Neural crest cell (in vitro differentiated cells): ENCODE results near the gene PTPN6. TPM values are rescaled to one million over a fixed set of nuclear protein-coding genes. Genes with fewer than 3 reads are reported as not detected.

Experiments used
- DNase-seq: peaks from one replicate; pipeline ENCODE4 v3.0.0; 2021; ENCODE audit warnings: low read depth, mixed read lengths, low spot score
- H3K27ac Mint-ChIP-seq: one replicate; pipeline ENCODE4 v1.8.0; 2021; ENCODE audit warnings: mild to moderate bottlenecking, mixed read lengths; ENCODE audit not compliant: unreplicated experiment
- H3K27me3 Mint-ChIP-seq: 2 replicates; pipeline ENCODE4 v1.8.0; 2021; ENCODE audit warnings: low read depth, mild to moderate bottlenecking, mixed read lengths
- H3K36me3 Mint-ChIP-seq: 2 replicates; pipeline ENCODE4 v1.8.0; 2021; ENCODE audit warnings: low read depth, mild to moderate bottlenecking, mixed read lengths
- H3K4me1 Mint-ChIP-seq: 2 replicates; pipeline ENCODE4 v1.8.0; 2021; ENCODE audit warnings: mixed read lengths
- H3K4me3 Mint-ChIP-seq: one replicate; pipeline ENCODE4 v1.8.0; 2021; ENCODE audit warnings: mild to moderate bottlenecking, mixed read lengths
- H3K9me3 Mint-ChIP-seq: 2 replicates; pipeline ENCODE4 v1.8.0; 2021; ENCODE audit warnings: mixed read lengths
- total RNA-seq: library from RNA; stranded (reverse); gene quantifications from 2 replicates; pipeline ENCODE4 v1.2.1, GENCODE V29; 2021
- TF ChIP-seq, protein P1 (sequence below): fragments of 200-600 bp; sonication (generic); conservative IDR thresholded peaks from 2 replicates; pipeline ENCODE4 v1.5.0; 2021; ENCODE audit warnings: antibody characterized with exemption, mild to moderate bottlenecking

The PTPN6 gene
- total RNA-seq, 1 donor from 2014 or later, result 1.1 TPM

DNA sequence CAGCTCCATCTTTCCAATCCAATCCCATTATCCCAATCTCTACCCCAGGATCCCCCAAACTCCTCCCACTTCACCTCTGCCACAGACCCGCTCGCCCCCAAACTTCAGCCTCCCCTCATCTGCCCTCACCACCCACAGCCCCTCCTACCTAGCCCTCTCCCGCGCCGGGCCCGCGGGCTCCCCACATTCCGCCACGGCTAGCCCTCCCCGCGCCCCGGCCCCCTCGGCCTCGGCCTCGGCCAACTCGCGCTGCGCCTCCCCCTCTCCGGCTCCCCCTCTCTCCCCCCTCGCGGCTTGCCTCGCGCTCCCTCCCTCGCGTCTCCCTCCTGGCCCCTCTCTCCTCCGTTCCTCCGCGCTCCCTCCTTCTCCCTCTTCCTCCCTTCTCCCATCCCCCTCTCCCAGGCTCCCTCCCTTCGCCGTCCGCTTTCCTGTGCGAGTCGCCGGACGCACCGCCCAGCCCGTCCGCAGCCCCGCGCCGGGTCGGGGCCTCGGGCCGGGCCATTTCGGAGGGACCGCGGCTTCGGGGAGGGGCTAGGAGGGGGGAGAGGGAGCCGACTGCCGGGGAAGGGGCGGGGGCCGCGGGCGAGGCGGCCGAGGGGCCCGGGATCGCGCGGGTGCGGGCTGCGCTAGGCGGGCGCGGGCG lies 23.7 kb upstream of the PTPN6 start, which contains the start of gene ATN1:
ATN1 (plus strand) TSS at position 581 of the 643 bp plus-strand sequence. CDS start 6,043 bp downstream, outside the sequence.
- TF ChIP-seq, protein P1, sequence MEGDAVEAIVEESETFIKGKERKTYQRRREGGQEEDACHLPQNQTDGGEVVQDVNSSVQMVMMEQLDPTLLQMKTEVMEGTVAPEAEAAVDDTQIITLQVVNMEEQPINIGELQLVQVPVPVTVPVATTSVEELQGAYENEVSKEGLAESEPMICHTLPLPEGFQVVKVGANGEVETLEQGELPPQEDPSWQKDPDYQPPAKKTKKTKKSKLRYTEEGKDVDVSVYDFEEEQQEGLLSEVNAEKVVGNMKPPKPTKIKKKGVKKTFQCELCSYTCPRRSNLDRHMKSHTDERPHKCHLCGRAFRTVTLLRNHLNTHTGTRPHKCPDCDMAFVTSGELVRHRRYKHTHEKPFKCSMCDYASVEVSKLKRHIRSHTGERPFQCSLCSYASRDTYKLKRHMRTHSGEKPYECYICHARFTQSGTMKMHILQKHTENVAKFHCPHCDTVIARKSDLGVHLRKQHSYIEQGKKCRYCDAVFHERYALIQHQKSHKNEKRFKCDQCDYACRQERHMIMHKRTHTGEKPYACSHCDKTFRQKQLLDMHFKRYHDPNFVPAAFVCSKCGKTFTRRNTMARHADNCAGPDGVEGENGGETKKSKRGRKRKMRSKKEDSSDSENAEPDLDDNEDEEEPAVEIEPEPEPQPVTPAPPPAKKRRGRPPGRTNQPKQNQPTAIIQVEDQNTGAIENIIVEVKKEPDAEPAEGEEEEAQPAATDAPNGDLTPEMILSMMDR, result no peak
- H3K27me3 Mint-ChIP-seq, result no peaks in the 10 kb centered on the region
- peak within 1 kb of the TSS; percentile 98 for H3K4me3 Mint-ChIP-seq
- peak within 1 kb of the TSS; percentile 98 for H3K27ac Mint-ChIP-seq
- peak; percentile 57 for DNase-seq
- H3K4me1 Mint-ChIP-seq, result peaks cover 76% of the 10 kb centered on the region
- peaks cover 3% of the 10 kb centered on the region for H3K36me3 Mint-ChIP-seq
- no peaks in the 10 kb centered on the region for H3K9me3 Mint-ChIP-seq

DNA sequence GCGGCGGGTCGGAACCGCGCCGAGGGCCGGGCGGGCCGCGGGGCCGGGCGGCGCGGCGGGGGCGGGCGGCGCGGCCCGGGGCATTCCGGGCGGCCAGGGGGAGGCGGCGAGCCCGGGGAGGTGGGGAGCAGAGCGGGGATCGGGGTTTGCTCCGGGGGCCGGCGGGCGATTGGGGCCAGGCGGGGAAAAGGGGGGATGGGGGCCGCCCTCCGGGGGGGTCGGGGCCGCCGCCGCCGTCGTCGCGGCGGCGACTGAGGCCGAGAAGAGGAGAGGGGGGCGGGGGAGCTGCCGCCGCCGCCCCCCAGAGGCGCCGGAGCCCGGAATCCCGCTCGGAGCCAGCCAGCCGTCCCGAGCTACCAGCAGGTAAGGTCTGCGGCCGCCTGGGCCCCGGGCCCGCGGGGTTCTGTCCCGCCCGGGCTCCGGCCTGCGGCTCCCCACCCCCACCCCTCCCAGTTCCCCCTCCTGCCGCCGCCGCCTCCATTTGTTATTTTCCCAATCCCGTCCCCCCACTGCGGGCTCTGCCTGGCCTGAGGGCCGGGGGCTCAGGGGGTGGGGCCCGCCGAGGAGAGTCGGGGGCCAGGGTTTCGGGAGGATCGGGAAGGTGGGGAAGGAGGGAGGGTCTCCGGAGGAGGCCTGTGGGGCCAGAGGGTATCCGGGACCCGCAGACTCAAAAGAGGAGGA lies 23.0 kb upstream of the PTPN6 start:
- Mint-ChIP-seq H3K4me3 (peak overlapping the region; percentile 98), H3K4me1 (peaks cover 76% of the 10 kb centered on the region), H3K9me3 (no peaks in the 10 kb centered on the region), H3K36me3 (peaks cover 3% of the 10 kb centered on the region), H3K27ac (peak overlapping the region; percentile 98), H3K27me3 (no peaks in the 10 kb centered on the region)
- TF ChIP-seq, protein P1, result no peak
- no peak for DNase-seq

DNA sequence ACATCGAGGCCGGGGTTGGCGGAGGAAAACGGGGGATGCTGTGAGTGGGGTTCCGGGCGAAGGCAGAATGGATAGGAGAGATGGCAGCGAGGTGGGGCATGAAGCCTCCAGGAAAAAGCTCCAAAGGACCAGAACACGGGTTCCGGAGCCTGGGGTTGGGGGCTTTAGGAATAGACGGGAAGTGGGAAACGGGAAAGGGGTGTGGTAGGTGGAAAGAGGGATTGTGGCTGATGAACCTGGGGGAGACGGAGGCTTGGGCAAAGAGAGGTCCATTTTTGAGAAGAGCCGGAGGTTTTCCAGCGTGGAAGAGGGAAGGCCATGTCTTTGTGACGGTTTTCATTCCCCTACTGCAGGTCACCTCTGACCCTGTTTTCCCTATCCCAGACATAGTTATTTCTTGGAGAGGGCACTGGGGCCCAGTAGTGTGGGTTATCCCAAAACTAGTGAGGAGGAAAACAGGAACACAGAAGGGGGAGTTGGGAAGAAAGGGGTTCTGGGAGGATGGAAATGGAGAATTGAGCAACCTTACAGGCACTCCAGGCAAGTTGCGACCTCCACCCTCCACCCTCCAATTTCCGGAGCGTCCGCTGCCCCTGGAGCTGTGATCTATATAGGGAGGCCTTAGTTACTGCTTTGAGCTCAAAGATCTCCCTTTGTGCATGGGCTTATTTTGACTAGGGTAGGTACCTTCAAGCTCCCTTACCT lies 22.3 kb upstream of the PTPN6 start:
- no peak for DNase-seq
- Mint-ChIP-seq H3K27ac (peak overlapping the region; percentile 98), H3K9me3 (no peaks in the 10 kb centered on the region), H3K4me1 (peaks cover 70% of the 10 kb centered on the region), H3K4me3 (peak overlapping the region; percentile 98), H3K36me3 (peaks cover 5% of the 10 kb centered on the region), H3K27me3 (no peaks in the 10 kb centered on the region)
- TF ChIP-seq, protein P1, result no peak

DNA sequence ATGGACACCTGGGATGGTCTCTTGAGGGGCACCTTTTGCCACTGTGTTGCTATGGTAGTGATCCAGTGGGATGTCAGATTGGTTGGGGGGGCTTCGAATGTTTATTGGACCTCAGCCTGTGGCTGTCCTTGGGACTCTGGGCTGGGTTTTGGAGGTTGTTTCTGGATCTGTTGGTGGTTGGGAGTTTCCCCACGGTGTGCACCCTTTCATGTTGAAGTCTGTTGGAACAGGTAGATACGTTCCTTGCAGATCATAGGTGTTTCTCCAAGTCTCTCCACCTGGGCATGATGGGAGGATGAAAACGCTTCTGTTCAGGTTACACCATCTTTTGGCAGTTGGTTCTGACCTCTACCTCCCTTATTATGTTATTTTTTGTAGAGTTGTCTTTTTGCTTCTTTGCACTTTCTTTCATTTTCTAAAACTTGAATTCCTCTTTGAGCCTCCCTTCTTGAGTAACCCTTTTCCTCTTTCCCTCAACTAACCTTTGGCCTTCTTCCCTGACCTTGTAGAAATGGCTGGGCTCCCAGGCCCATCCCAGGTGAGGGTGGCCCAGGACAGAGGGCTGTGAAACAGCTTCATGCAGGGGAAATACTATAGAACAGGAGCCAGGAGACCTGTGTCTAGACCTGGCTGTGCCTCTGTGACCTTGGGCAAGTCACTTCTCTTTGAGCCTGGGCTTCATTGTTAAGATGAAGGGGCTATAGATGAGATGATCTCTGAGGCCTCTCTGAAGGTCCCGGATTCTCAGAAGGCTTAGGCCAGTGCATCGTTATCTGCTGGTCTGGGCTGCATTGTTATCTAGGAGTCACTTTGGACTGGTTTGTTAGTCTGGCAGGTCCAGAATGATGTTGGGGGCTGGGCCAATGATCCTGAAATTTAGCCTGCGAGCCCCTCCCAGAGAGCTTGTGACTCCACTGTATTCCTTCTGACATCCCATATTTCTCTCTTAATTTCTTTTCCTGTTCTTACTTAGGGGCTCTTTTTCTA lies 21.4 kb upstream of the PTPN6 start:
- DNase-seq, result no peak
- H3K4me3 Mint-ChIP-seq, result peak overlapping the region; percentile 98
- no peak overlapping the region for H3K27ac Mint-ChIP-seq
- H3K4me1 Mint-ChIP-seq, result peaks cover 61% of the 10 kb centered on the region
- TF ChIP-seq, protein P1, result no peak
- no peaks in the 10 kb centered on the region for H3K9me3 Mint-ChIP-seq
- H3K36me3 Mint-ChIP-seq, result peaks cover 6% of the 10 kb centered on the region
- no peaks in the 10 kb centered on the region for H3K27me3 Mint-ChIP-seq

- no peak for DNase-seq
- peaks cover 13% of the 10 kb centered on the region for H3K36me3 Mint-ChIP-seq
- TF ChIP-seq, protein P1, result no peak
- H3K9me3 Mint-ChIP-seq, result no peaks in the 10 kb centered on the region
- H3K27me3 Mint-ChIP-seq, result peaks cover 4% of the 10 kb centered on the region
- peaks cover 47% of the 10 kb centered on the region for H3K4me1 Mint-ChIP-seq
- peak overlapping the region; percentile 81 for H3K4me3 Mint-ChIP-seq
- no peak overlapping the region for H3K27ac Mint-ChIP-seq
Observed at GRCh38 chr12:6932766-6933165, 18.4 kb upstream of the PTPN6 start.
